HT1080 (cell line): Measurements from ENCODE around the gene LMBR1. TPM values are rescaled to one million over a fixed set of nuclear protein-coding genes. Genes with fewer than 3 reads are reported as not detected.
"Not testable (repeated sequence)": the region's sequence is repeated elsewhere in the genome, so short reads cannot be mapped to it uniquely, and the experiment has no call there.

ENCODE experiments used
- DNase-seq: peaks from one replicate; pipeline ENCODE4 v3.0.0-alpha.2; 2015; ENCODE audit warnings: low read depth
- total RNA-seq: library from RNA; depleted of rRNA; stranded (reverse); fragments of >200 nt; shearing (Covaris generic); gene quantifications from 2 replicates; pipeline ENCODE4 v1.2.3, GENCODE V29; 2014

LMBR1 gene
- total RNA-seq, 1 experiment from 2014 or later: 104 TPM

DNA sequence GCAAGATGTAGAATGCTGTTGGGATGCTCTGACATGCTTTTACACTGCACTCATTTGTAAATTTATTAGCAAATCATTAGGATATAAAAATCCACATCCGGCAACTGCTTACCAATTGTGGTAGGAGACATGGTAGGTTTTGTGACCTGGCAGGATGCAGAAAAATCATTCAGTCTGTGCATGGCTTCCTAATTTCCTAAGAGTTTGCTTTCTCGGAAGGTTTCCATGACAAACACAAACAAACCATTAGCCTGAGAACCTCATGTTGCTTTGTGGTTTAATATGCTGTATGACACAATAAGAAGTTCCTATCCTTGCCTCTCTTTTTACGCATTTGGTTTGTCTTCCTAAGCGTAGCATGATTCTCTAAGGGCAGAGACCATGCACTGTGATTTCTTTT is 14.7 kb upstream of the LMBR1 start:
- DNase-seq: peak; percentile 57

GRCh38 chr7:156906200-156906649 is 13.2 kb upstream of the LMBR1 start:
- no peak for DNase-seq

DNA sequence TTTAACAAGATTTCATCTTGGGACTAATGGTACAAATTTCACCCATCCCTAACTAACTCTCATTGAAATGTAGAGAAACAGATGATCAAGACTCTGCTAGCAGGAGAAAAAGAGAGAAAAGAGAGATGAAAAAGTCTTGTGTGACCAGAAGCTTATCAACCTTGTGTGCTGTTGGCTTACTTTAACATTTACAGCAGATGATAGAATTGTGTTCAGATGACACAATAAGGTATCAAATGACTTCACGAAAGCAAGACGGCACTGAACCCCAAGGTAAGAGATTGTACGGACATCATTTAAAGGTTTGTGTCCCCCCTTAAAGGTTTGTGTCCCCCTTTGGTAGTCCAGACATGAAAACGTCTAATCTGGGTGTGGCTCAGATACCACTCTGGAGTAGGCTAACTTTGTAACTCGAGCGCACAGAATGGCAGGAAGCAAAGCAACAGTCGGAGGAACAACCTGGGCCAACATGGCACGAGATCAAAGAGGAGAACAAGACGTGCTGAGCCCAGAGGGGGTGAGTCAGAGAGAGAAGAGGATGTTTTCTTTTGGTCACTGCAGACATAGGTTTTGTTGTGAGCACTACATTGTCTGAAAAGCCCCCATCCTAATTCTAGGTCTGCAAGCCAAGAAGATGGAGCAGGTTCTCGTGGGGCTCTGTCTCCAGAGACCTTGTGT is 10.4 kb upstream of the LMBR1 start:
- DNase-seq: peak; percentile 94

- peak; percentile 32 for DNase-seq
These were observed 7.1 kb upstream of the LMBR1 start for GRCh38 chr7:156900093-156900492.

DNA sequence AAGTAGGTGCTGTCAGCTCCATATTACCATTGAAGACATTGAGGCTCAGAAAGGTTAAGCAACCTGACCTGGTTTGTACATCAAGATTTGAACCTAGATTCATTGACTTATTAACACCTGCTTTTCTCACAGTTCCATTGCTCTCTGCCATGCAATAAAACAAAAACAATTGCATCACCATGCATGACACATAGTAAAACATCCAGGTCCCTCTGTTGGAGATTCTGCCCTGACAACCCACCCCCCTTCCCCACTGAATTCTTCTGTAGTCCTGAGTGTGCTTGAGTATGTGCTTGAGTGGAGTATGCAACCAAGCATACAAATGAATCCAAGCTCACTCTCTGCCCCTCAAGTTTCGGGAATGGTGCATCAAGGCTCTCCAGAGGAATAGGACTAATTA is 6.0 kb upstream of the LMBR1 start:
- DNase-seq: no peak

DNA sequence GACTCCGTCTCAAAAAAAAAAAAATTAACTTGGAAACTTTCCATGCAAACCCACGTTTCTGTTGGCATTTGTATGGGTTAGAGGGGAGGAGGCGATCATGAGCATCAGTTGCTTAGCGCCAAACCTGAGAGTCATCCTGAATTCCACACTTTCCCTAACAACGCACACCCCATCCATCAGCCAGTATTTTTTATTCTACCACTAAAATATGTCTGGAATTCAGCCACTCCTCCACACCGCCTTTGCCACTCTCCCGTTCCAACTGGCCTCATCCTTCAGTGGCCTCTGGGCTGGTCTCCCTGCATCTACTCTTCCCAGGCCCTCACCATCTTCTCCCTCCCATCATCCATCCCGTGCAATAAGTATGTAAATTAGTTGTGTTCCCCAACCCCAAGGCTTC is 4.7 kb upstream of the LMBR1 start:
- peak; percentile 50 for DNase-seq

DNA sequence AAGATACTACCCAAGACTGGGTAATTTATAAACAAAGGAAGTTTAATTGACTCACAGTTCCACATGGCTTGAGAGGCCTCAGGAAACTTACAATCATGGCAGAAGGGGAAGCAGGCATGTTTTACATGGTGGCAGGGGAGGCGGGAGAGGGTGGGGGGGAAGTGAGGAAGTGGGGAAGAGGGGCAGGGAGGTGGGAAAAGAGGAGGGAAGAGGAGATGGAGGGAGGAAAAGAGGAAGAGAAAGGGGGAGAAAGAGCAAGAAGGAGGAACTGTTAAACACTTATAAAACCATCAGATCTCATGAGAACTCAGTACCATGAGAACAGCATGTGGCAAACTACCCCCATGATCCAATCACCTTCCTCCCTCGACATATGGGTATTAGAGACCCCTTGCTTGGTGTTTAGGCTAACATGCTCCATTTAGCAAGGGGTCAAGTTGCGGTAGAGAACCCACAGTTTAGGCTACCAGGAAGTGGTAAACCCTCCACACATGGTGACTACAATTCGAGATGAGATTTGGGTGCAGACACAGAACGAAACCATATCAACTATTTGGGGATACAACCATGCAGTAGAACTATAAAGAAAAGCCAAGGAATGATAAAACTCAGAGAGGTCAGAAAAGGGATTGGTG is 3.5 kb upstream of the LMBR1 start:
- no peak for DNase-seq

GRCh38 chr7:156895024-156895780 is 2.2 kb upstream of the LMBR1 start:
- no peak for DNase-seq

DNA sequence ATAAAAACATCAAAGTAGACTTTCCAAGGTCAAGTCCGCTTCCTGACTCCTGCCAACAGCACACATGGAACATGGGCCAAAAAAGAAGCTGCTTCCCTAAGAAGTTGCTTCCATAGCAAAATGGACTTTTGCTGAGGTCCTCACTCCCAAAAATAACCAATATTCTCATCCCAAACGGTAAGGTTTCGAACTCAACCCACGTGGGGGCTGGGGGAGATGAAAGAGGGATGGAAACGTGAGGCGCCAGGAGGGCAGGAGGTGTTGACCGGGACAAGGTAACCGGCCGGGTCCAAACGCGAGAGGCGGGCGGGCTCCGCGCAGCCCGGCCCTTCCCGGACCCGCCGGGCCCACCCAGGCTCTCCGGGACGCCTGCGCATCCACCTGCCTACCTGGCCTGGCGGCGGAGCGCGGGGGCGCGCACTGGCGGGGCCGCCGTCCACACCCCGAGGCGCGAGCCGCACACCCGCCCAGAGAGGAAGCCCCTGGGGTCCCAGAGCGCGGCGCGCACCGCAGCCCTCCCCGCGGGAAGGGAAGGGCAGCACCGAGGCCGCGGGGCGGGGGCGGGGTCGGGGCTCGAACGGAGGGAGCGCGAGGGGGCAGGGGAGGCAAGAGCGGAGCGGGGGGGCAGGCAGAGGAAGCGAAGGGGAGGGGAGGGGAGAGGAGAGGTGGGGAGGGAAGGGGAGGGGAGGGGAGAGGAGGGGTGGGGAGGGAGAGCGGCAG is 742 bp downstream of the LMBR1 start:
- no peak for DNase-seq

DNA sequence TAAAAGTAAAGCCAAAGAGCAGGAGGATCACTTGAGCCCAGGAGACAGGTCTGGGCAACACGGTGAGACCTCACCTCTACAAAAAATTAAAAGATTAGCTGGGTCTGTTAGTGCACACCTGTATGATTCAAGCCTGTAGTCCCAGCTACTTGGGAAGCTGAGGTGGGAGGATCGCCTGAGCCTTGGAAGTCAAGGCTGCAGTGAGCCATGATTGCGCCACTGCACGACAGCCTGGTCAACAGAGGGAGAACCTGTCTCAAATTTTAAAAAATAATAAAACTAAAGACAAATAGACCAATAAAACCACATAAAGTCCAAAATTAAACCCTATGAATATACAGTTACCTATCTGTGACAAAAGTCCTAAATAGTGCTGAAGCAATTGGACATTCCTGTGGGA is 3.2 kb downstream of the LMBR1 start:
- DNase-seq: no peak

GRCh38 chr7:156889089-156889488 is 3.9 kb downstream of the LMBR1 start:
- no peak for DNase-seq

GRCh38 chr7:156886020-156886795 is 6.8 kb downstream of the LMBR1 start:
- DNase-seq: no peak

- no peak for DNase-seq
These were observed 11.3 kb downstream of the LMBR1 start for GRCh38 chr7:156881679-156882078.

GRCh38 chr7:156875766-156876165 is 17.2 kb downstream of the LMBR1 start:
- no peak for DNase-seq

- not testable (repeated sequence) for DNase-seq
These were observed 24.6 kb downstream of the LMBR1 start for GRCh38 chr7:156868363-156868762.

- no peak for DNase-seq
These were observed 27.5 kb downstream of the LMBR1 start for GRCh38 chr7:156865493-156865892.

DNA sequence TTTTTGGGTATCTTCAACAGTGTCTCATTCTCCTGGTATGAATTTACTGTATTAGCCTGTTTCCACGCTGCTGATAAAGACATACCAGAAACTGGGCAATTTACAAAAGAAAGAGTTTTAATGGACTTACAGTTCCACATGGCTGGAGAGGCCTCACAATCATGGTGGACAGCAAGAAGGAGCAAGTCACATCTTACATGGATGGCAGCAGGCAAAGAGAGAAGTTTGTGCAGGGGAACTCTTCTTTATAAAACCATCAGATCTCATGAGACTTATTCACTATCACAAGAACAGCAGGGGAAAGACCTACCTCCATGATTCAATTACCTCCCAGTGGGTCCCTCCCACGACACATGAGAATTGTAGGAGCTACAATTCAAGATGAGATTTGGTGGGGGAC is 31.0 kb downstream of the LMBR1 start:
- DNase-seq: not testable (repeated sequence)

- DNase-seq: no peak
These were observed 31.8 kb downstream of the LMBR1 start for GRCh38 chr7:156861212-156861611.

DNA sequence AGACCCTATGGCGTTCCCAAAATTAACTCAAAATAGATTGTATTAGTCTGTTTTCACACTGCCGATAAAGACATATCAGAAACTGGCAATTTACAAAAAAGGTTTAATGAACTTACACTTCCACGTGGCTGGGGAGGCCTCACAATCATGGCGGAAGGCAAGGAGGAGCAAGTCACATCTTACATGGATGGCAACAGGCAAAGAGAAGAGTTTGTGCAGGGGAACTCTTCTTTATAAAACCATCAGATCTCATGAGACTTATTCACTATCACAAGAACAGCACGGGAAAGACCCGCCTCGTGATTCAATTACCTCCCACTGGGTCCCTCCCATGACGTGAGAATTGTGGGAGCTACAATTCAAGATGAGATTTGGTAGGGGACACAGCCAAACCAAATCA is 32.9 kb downstream of the LMBR1 start:
- not testable (repeated sequence) for DNase-seq

- no peak for DNase-seq
These were observed 34.5 kb downstream of the LMBR1 start for GRCh38 chr7:156858523-156858922.

DNA sequence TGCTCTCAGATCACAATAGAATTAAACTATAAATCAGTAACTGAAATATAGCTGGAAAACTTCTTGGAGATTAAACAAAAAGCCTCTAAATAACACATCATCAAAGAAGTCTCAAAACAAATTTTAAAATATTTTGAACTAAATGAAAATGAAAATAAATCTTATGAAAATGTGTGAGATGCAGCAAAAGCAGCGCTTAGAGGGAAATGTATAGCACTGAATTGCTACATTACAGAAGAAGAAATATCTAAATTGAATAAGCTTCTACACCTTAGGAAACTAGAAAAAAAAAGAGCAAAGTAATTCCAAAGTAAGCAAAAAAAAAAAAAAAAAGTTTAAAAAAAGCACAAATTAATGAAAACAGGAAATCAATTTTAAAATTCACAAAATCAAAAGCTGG is 35.2 kb downstream of the LMBR1 start:
- no peak for DNase-seq
